SK-N-SH (cell line): Measurements from ENCODE around the gene NFKB1.

Experiments
- CTCF ChIP-seq: fragments of 200-600 bp; sonication (generic); IDR thresholded peaks from 2 replicates; pipeline ENCODE4 v1.6.1; 2017; ENCODE audit warnings: antibody characterized with exemption, mild to moderate bottlenecking, moderate library complexity
- RAD21 ChIP-seq: IDR thresholded peaks from 2 replicates; pipeline ENCODE4 v1.6.1; 2012; ENCODE audit warnings: mild to moderate bottlenecking, low read length

DNA sequence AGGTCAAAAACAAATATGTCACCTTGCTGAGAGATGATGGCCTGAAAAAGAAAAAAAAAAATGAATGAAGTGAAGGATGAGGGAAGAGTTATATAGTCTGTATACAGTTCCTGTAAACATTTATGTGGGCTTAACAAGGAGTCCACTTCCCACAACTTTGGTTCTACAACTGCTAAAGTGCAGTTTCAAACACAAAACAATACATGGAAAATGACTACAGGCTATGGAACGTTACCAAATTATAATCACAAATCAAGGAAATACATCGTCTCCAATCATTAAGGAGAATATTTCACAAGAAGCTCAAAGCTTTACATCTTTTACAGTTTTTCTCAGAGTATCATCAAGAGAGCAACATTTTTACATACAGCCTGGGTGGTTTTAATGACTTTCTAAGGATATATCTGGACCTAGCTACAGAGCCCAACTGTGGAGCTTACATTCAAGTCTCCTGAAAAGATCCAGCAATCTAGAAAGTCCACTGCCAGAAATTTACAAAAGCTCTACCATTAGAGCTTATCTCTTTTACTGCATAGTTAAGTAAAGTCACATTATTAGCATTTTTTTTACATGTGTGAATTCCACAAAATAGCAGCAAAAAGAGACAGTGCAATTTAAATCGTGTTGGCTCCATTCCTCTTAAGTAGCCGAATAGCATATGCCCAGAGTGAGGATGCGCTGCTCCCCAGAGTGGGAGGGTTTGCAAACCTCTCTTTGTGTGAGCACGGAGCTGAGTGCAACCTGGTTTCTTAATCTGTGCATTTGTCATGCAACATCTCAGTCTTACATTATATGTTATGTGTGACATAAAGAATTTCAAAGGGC, 131.3 kb downstream of the NFKB1 start:
- TF ChIP-seq RAD21 (no peak), CTCF (no peak)
